NCI-H510A treated with DMSO at 0.1 percent for 48 hours (cell line): ENCODE data around the gene GALNT9.
"Not testable (repeated sequence)": the region's sequence is repeated elsewhere in the genome, so short reads cannot be mapped to it uniquely, and the experiment has no call there.

Experiments
- DNase-seq: peaks from one replicate; lab custom pipeline; 2025; lab: John Stamatoyannopoulos, UW

The GALNT9 gene

DNA sequence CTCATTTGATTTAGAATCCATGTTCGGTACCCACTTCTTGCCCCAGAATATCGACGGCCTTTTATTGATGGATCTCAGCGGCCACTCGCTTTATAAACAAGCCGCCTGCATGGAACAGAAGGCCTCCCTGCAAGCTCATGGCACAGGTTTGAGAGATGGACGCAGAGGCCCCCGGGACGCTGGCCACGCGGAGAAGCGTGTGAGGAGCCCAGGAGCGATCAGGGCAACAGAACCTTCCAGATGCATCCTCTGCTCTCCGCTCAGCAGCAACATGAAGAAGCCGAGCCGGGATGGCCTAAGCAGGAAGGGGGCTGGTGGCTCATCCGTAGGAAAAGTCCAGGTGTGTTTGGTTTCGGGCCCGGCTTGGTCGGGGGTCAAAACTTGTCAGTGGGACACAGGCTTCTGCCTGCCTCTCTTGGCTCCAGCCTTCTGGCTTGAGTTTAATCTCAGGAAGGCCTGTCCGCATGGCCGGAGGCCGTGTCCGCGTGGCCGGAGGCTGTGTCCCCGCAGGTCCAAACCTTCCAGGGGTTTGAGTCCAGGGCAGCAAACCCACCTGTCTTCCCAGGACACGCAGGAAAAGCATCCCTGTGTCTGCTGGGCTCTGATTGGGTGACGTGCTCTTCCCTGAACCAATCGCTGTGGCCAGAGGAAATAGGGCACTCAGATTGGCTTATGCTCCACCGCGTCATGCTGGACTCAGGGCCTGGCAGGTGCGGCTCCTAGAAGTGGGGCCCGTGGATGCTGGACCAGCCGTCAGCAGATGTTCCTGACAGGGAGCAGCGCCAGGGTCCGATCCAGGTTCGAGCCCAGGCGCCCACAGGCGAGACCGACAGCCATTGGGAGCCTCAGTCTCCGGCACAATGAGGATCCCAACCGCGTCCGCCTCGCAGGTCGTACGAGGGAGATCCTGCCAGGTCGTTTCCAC is 65.0 kb downstream of the GALNT9 start:
- DNase-seq, result no peak

DNA sequence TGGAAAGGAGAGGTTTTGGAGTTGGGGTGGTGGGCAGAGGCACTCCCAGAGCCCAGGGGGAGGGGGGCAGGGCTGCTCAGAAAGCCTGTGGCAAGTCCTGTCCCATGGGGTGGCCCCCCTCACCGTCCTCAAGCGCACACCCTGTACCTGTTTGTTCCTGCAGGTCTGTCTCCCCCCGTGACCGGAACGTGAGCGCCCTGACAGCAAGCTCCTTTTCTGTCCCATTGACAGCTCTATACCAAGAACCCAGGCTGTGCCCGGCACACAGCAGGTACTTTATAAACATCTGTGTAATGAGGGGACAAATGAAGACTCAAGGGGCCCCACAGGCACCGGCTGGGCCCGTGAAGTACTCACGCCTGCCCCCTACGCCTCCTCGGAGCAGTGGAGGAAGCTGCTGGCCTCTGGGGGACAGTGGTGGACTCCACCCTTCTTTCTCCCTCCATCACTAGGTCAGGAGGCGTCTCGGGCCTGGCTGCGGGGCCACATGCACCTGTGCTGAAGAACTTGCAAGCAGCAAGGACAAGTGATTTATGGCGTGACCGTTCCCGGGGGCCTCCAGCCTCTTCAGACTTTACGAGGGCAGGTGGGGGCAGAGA is 65.8 kb downstream of the GALNT9 start:
- DNase-seq, result no peak

DNA sequence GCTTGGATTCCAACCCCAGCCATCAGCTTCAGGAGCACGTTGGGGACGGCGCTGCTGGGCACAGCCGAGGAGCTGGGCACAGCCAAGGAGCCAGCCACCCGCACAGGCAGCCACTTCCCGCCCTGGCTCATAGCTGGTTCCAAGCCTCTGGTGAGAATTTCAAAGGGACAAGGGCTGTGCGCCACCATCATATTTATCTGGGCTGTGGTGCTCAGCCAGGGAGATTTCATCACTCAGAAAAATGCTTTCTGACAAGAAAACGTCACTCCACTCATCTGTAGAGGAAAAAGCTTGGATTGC is 66.4 kb downstream of the GALNT9 start:
- no peak for DNase-seq

GRCh38 chr12:132262256-132263060 is 66.9 kb downstream of the GALNT9 start:
- DNase-seq, result no peak

DNA sequence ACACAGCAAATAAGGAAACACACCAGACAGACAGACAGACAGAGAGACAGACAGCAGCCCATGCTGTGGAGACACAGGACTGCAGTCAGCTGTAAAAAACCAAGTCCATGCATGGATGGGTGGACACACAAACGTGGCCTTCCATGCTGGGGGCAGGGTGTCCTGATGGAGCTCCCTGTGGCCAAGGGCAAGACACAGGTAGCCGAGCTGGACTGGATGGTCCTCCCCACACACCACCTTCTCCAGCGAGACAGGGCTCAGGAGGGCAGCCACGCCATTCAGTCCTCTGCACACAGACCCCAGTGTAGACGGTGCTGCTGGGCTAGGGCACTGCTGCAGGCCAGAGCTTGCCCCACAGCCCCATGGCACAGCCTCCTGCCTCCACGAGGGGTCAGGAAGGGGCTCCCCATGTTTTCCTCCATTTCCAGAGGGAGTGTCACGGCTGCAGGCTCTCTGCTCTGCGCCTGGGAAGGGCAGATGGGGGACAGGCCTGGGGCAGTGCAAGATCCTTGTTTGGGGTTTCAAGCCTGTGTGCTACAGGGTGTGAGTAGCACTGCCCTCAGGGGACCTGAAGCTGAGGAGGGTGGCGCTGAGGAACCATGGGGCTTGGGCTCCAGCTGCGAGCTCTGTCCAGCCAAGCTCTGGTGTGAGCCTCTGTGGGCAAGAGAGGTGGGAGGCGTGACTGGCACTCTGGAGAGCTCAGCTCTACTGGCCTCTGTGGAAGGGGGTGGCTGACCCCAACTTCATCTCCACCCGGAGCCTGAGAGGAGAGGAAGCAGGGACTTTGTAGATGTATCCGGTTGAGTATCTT is 67.9 kb downstream of the GALNT9 start:
- no peak for DNase-seq

- no peak for DNase-seq
Measured at GRCh38 chr12:132260721-132261120, 68.7 kb downstream of the GALNT9 start.

DNA sequence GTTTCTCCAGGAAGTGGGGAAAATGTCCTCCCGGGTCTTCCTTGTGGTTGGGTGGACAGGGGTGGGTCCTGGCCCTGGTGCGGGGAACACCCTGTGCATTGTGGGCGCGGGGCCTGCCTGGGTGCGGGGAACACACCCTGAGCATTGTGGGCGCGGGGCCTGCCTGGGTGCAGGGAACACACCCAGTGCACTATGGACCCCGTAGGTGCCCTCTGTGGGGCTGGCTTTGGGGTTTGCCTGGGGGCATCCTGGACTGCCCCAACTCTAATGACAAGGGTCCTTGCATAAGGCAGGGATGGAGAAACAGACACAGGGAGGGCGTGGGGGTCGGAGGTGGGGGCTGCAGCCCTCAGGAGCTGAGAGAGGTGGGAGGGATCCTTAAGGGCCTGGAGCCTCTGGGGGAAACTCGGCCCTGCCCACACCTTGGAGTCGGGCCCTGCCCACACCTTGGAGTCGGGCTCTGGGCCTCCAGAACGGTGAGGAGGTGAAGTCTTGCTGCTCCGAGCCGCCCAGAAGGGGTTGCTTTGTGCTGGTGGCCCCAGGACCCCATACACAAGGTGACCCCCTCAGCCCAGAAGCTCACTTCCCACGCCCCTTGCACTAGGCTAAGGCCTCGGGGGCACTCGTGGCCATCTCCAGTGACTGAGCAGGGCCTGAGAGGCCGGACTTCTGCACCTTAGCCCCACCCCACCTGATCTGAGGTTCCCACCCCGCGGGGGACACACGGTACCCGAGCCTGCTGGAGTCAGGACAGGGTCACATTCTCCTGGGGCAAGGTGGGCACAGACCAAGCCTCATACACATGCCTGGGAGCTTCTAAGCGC is 69.3 kb downstream of the GALNT9 start:
- DNase-seq, result no peak

DNA sequence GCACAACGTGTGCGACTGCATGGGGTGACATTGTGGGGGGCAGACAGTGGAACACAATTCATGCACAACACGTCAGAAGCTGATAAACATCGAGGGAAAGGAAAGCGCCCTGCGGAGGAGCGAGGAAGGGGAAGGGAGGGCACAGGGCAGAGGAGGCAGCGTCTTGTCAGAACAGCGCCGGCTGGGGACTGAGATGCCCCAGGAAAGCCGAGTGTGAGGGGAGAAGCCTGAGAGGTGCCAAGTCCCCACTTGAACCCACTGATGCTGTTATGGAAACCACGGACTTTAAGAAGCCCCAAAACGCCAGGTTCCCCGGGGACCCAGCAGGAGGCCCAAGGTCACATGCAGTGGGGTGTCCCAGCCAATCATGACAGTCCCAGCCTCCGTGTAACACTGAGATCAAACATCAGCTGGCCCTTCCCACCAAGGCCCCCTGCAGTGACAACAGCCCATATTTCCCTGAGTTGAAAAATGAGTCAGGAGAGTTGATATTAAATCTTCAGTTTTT is 70.0 kb downstream of the GALNT9 start:
- no peak for DNase-seq

GRCh38 chr12:132258543-132258942 is 70.8 kb downstream of the GALNT9 start:
- DNase-seq, result no peak

DNA sequence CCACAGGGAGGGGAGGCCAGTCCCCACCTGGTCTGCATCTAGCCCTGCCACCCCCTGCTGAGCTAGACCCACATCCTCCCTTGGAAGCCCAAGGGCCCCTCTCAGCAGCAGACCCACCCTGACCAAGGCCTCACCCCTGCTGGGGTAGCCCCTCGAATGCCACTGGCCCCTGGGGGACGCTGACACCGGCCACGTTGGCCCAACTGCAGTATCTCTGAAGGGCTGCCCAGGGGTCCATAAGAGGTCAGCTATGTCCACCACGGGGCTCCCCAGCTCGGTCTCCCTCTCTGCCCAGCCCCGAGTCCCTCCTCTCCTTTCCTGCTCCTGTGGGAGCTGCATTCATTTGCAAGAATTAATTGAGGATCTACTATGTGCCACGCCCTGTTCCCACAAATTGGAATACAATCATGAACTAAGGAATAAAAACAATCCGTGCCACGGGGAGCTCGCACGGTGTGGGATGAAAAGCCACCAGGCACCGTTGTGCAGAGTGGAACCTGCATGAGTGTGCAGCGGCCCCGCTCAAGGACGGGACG is 71.4 kb downstream of the GALNT9 start:
- DNase-seq, result no peak

DNA sequence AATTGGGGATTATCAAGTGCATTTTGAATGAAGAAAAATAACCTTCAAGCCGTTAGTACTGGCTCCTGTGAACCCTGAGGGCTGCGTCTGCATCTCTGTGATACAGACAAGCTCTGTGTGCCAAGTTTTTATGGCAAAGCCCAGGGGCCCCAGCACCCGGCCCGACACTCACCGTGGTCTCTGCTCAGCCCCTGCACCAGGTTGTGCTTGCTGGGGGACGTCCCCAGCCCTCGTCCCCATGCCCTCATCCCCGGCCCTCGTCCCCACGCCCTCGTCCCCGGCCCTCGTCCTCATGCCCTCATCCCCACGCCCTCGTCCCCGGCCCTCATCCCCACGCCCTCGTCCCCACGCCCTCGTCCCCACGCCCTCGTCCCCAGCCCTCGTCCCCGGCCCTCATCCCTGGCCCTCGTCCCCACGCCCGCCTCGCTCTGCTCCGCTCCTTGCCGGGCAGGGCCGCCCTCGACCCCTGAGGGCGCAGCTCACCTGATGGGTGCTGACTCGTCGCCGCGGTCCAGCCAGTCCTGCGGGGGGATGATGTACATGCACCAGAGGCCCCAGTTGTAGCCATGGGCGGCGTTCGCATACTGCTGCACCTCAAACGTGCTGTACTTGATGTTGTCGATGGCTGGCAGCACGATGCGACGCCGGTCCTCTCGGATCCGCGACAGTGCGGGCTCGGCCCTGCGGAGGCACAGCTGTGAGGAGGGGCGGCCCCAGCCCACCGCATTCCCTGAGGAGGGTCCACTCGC is 72.0 kb downstream of the GALNT9 start:
- DNase-seq, result no peak

GRCh38 chr12:132256646-132257045 is 72.7 kb downstream of the GALNT9 start:
- no peak for DNase-seq

DNA sequence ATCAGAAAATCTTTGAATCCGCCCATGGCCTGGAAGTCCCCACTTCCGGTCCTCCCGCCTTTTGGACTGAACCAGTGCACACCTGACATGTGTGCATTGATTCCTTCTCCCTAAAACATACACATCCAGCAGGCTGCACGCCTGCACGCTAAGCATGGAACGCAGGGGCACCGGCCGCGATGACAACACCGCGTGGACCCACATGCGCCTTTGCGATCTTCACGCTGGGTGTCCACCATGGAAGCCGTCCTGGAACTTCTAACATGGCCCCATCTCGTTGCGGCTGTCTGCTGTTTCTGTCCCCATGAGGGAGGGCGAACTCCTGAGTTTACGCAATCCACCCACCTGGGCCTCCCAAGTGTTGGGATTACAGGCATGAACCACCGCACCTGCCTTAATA is 73.7 kb downstream of the GALNT9 start:
- DNase-seq, result no peak

DNA sequence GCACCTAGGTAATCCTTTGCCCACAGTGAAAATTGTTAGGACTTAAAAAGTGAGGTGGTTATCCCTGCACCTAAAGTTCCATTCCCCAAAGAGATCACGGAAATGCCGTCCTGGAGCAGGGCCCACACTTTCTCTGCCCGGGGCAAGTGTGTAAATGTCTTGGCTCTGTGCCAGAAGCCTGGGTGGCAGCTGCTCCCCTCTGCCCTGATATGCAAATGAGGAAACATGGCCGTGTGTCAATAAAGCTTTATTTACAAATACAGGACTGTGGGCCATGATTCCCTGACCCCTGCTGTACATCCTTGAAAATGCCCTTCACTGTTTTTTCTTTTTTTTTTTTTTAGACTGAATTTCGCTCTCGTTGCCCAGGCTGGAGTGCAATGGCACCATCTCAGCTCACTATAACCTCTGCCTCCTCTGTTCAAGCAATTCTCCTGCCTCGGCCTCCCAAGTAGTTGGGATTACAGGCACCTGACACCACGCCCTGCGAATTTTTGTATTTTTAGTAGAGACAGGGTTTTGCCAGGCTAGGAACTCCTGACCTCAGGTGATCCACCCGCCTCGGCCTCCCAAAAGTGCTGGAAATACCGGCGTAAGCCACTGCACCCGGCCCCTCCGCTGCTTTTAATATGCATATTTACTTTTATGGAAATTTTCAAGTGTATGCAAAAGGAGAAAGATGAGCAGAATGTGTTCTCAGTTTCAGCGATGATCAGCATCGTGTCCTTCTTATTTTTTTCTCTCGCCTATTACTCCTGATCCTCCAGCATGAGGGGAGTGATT is 75.5 kb downstream of the GALNT9 start:
- no peak for DNase-seq

DNA sequence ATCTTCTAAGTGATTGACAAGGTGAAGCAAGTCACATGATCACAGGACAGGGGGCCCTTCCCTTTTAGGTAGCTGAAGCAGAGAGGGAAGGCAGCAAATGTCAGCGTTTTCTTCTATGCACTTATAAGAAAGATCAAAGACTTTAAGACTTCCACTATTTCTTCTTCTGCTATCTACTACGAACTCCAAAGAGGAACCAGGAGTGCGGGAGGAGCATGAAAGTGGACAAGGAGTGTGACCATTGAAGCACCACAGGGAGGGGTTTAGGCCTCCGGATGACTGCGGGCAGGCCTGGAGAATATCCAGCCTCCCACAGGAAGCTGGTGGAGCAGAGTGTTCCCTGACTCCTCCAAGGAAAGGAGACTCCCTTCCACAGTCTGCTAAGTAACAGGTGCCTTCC is 76.4 kb downstream of the GALNT9 start:
- not testable (repeated sequence) for DNase-seq

- DNase-seq, result no peak
Measured at GRCh38 chr12:132251741-132252490, 77.5 kb downstream of the GALNT9 start.

DNA sequence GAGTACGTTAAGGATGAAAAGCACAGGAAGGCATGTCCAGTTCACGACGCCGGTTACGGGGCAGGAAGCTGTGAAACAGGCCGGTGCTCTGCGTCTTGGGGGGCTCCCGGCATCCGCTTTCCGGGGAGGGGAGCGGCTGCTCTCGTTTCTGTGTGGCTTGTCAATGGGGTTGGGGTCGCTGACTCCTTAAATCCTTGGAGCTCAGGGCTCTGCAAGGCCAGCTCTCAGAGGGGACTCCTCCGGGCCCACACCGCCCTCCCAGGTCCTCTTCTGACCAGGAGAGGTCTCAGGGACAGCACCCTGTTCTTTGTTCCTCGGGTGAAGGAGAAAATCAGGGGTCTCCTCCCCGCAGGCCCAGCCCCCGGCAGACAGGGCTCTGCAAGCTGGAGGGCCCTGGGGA is 78.1 kb downstream of the GALNT9 start:
- DNase-seq, result no peak

- DNase-seq, result no peak
Measured at GRCh38 chr12:132250707-132251106, 78.7 kb downstream of the GALNT9 start.
